Body of pancreas (tissue), 4 donors: ENCODE measurements around the gene KIF23. TPM values are rescaled to one million over a fixed set of nuclear protein-coding genes. Genes with fewer than 3 reads are reported as not detected.

Source experiments
- ATAC-seq: fragments of 150-250 bp; one replicate; pipeline ENCODE4 v1.9.1; 2016
- DNase-seq, 4 donors: peaks; one replicate each; pipeline ENCODE4 v3.0.0-alpha.2; 2019
- H3K27ac ChIP-seq, 4 donors: fragments of 200-600 bp; sonication (generic); 1 replicate in 3 of 4; 2 replicates in 1 of 4; pipeline versions ENCODE4 v1.5.1 to v1.6.1; 2016 to 2019; ENCODE audit warnings: mild to moderate bottlenecking in 1 of 4, mixed read lengths in 1 of 4, moderate library complexity in 1 of 4
- H3K27me3 ChIP-seq, 2 donors: fragments of 200-600 bp; sonication (generic); one replicate each; pipeline ENCODE4 v1.6.0; 2016; ENCODE audit warnings: mild to moderate bottlenecking in 1 of 2
- H3K36me3 ChIP-seq, 2 donors: fragments of 200-600 bp; sonication (generic); replicated peaks in 1 of 2; 2 replicates each; pipeline ENCODE4 v1.5.1; 2016; ENCODE audit warnings: low read depth in 2 of 2; ENCODE audit not compliant: insufficient read depth in 1 of 2
- H3K4me1 ChIP-seq: fragments of 200-600 bp; sonication (generic); one replicate; pipeline ENCODE4 v1.6.0; 2016
- H3K4me3 ChIP-seq, 2 donors: fragments of 200-600 bp; sonication (generic); 1 replicate in 1 of 2; 2 replicates in 1 of 2; pipeline ENCODE4 v1.5.1; 2016 to 2019
- H3K9me3 ChIP-seq, 3 donors: fragments of 200-600 bp; sonication (generic); 1 replicate in 2 of 3; 2 replicates in 1 of 3; pipeline ENCODE4 v1.5.1; 2016
- POLR2A ChIP-seq, 3 donors: fragments of 450-650 bp; IDR thresholded peaks; one replicate each; pipeline ENCODE4 v1.6.1; 2016; ENCODE audit warnings: antibody characterized with exemption in 3 of 3, mild to moderate bottlenecking in 2 of 3
- WGBS, 2 donors: methylation state at CpG; one replicate each; pipeline ENCODE4 v1.1.5; 2017; 5-methylcytosine and 5-hydroxymethylcytosine counted together
- intact Hi-C: fragments of 100-400 bp; cut with DNase I; formaldehyde crosslinking; loops from one replicate; pipeline ENCODE4 v1.15.1; 2023
- total RNA-seq, 2 donors: library from RNA; depleted of rRNA; stranded (reverse); fragments of >200 nt; gene quantifications; one replicate each; pipeline ENCODE4 v1.1.0, GENCODE V29; 2016
- TF ChIP-seq, protein P1 (sequence below), 7 experiments: fragments of 450-650 bp in 4 of 7; fragments of 200-600 bp in 3 of 7; sonication (generic) in 3 of 7; IDR thresholded peaks; one replicate each; pipeline ENCODE4 v1.5.1; 2016 to 2019; ENCODE audit warnings: antibody characterized with exemption in 7 of 7

Gene KIF23
- total RNA-seq, 2 donors from 2014 or later, result 0.99 to 2.9 TPM

GRCh38 chr15:69468241-69469121 lies 54.3 kb downstream of the KIF23 start:
- intact Hi-C loops, result no loop called here
- no peaks in the 10 kb centered on the region for H3K36me3 ChIP-seq
- 76 to 80% methylated on average over 19 of the region's 19 CpGs for WGBS, 2 donors
- H3K4me3 ChIP-seq, result no peak overlapping the region
- H3K9me3 ChIP-seq, result no peaks in the 10 kb centered on the region
- H3K27me3 ChIP-seq, result no peaks in the 10 kb centered on the region
- ATAC-seq (peak; percentile 62), DNase-seq (peak in 3 of 4 donors; percentile 48 to 53 (median 50))
- peaks cover 3% of the 10 kb centered on the region for H3K4me1 ChIP-seq
- H3K27ac ChIP-seq, result peak overlapping the region in 2 of 4 donors; percentile 9 to 12
- no peak for TF ChIP-seq POLR2A (IDR thresholded peaks at IDR 0.05)
- TF ChIP-seq, protein P1, sequence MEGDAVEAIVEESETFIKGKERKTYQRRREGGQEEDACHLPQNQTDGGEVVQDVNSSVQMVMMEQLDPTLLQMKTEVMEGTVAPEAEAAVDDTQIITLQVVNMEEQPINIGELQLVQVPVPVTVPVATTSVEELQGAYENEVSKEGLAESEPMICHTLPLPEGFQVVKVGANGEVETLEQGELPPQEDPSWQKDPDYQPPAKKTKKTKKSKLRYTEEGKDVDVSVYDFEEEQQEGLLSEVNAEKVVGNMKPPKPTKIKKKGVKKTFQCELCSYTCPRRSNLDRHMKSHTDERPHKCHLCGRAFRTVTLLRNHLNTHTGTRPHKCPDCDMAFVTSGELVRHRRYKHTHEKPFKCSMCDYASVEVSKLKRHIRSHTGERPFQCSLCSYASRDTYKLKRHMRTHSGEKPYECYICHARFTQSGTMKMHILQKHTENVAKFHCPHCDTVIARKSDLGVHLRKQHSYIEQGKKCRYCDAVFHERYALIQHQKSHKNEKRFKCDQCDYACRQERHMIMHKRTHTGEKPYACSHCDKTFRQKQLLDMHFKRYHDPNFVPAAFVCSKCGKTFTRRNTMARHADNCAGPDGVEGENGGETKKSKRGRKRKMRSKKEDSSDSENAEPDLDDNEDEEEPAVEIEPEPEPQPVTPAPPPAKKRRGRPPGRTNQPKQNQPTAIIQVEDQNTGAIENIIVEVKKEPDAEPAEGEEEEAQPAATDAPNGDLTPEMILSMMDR (IDR thresholded peaks at IDR 0.05), result no peak

DNA sequence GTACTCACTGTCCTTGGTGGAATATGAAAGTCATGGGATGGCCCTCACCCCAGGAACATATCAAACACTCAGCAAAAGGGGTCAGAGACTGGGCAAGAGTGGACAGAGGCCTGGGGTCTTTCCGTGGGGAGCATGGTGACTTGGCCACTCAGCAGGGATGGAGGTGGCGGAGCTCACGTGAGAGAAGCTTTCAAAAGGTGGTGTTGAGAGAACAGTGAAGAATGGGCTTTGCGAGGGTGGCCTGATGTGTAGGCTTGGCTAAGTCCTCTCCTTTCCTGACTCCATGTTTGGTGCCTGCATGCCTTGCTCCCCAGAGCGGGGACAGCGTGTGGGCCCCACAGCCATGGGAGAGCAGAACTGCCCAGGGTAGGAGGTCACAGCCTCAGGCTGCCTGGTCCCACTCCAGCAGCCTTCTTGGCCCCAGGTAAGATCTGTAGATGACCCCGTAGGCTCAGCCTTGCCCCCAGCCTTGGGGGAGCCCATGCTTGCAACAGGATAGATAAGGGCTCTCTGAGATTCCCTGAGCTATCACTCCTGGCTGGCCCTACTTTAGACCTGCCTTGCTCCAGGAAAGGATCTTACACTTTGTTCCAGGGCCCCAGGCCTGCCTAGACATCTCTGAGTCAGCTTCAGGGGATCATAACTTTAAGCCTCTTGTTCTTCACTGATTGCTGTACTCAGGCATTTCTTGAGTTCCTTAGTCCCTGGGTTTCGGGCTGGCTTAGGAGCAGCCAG lies 55.5 kb downstream of the KIF23 start:
- DNase-seq, result no peak
- no peak for ATAC-seq
- Histone ChIP-seq H3K9me3 (no peaks in the 10 kb centered on the region), H3K27me3 (no peaks in the 10 kb centered on the region), H3K27ac (no peak overlapping the region), H3K36me3 (no peaks in the 10 kb centered on the region), H3K4me1 (no peaks in the 10 kb centered on the region), H3K4me3 (no peak overlapping the region)
- intact Hi-C loops, result no loop called here
- TF ChIP-seq, protein P1 (IDR thresholded peaks at IDR 0.05), result no peak
- no peak for TF ChIP-seq POLR2A (IDR thresholded peaks at IDR 0.05)
- WGBS, 2 donors, result 94 to 98% methylated on average over 7 to 8 of the region's 8 CpGs

DNA sequence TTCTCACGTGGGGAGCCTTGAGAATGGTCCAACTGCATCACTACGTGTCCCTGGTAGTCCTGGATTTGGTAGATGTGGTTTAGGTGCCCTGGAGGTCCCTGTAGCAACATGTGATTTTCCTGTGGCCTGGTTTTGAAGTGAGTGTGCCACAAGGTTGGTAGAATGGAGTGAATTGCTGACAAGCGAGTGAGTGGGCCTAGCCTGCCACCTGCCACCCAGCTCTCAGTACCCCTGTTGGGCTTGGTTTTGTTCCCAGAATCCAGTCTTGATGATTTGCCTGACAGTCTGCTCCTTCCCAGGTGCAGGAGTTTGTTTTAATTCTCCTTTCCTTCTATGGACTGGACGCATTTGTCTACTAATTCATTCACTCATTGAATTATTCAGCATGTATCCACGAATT lies 57.9 kb downstream of the KIF23 start:
- H3K9me3 ChIP-seq, result no peaks in the 10 kb centered on the region
- intact Hi-C loops, result no loop called here
- no peaks in the 10 kb centered on the region for H3K4me1 ChIP-seq
- WGBS, 2 donors, result 74 to 75% methylated on average over 5 of the region's 5 CpGs
- no peaks in the 10 kb centered on the region for H3K27me3 ChIP-seq
- DNase-seq (no peak), ATAC-seq (no peak)
- TF ChIP-seq, protein P1 (IDR thresholded peaks at IDR 0.05), result no peak
- no peak for TF ChIP-seq POLR2A (IDR thresholded peaks at IDR 0.05)
- no peaks in the 10 kb centered on the region for H3K36me3 ChIP-seq
- no peak overlapping the region for H3K27ac ChIP-seq
- no peak overlapping the region for H3K4me3 ChIP-seq

- H3K36me3 ChIP-seq, result no peaks in the 10 kb centered on the region
- TF ChIP-seq, protein P1 (IDR thresholded peaks at IDR 0.05), result no peak
- TF ChIP-seq POLR2A (IDR thresholded peaks at IDR 0.05), result no peak
- WGBS, 2 donors, result 70 to 74% methylated on average over 6 of the region's 6 CpGs
- no peak overlapping the region for H3K27ac ChIP-seq
- no peaks in the 10 kb centered on the region for H3K27me3 ChIP-seq
- ATAC-seq (no peak), DNase-seq (no peak)
- H3K4me3 ChIP-seq, result no peak overlapping the region
- intact Hi-C loops, result no loop called here
- no peaks in the 10 kb centered on the region for H3K4me1 ChIP-seq
- H3K9me3 ChIP-seq, result no peaks in the 10 kb centered on the region
These were observed 58.4 kb downstream of the KIF23 start for GRCh38 chr15:69472562-69472961.
